Nephron progenitor cell (in vitro differentiated cells): ENCODE measurements around the gene WNT1.

ENCODE experiments used
- DNase-seq: peaks from one replicate; pipeline ENCODE4 v3.0.0; 2021
- H3K27ac Mint-ChIP-seq: 2 replicates; pipeline ENCODE4 v1.8.0; 2021; ENCODE audit warnings: mild to moderate bottlenecking, moderate library complexity, mixed read lengths
- H3K27me3 Mint-ChIP-seq: 2 replicates; pipeline ENCODE4 v1.8.0; 2021; ENCODE audit warnings: mild to moderate bottlenecking, low read depth, mixed read lengths; ENCODE audit not compliant: poor library complexity
- H3K36me3 Mint-ChIP-seq: 2 replicates; pipeline ENCODE4 v1.8.0; 2021; ENCODE audit warnings: low read depth, mixed read lengths
- H3K4me1 Mint-ChIP-seq: 2 replicates; pipeline ENCODE4 v1.8.0; 2021; ENCODE audit warnings: mixed read lengths
- H3K4me3 Mint-ChIP-seq: 2 replicates; pipeline ENCODE4 v1.8.0; 2021; ENCODE audit warnings: mild to moderate bottlenecking, moderate library complexity, mixed read lengths
- H3K9me3 Mint-ChIP-seq: 2 replicates; pipeline ENCODE4 v1.8.0; 2021; ENCODE audit warnings: mild to moderate bottlenecking, moderate library complexity, mixed read lengths
- TF ChIP-seq, protein P1 (sequence below): fragments of 200-600 bp; sonication (generic); IDR thresholded peaks from 2 replicates; pipeline ENCODE4 v1.5.0; 2021; ENCODE audit warnings: antibody characterized with exemption

Gene WNT1

GRCh38 chr12:48946943-48947342, 31.2 kb upstream of the WNT1 start:
- peaks cover 21% of the 10 kb centered on the region for H3K4me1 Mint-ChIP-seq
- H3K27me3 Mint-ChIP-seq = peaks cover 4% of the 10 kb centered on the region
- H3K4me3 Mint-ChIP-seq = no peak overlapping the region
- no peak for DNase-seq
- peaks cover 19% of the 10 kb centered on the region for H3K36me3 Mint-ChIP-seq
- TF ChIP-seq, protein P1, sequence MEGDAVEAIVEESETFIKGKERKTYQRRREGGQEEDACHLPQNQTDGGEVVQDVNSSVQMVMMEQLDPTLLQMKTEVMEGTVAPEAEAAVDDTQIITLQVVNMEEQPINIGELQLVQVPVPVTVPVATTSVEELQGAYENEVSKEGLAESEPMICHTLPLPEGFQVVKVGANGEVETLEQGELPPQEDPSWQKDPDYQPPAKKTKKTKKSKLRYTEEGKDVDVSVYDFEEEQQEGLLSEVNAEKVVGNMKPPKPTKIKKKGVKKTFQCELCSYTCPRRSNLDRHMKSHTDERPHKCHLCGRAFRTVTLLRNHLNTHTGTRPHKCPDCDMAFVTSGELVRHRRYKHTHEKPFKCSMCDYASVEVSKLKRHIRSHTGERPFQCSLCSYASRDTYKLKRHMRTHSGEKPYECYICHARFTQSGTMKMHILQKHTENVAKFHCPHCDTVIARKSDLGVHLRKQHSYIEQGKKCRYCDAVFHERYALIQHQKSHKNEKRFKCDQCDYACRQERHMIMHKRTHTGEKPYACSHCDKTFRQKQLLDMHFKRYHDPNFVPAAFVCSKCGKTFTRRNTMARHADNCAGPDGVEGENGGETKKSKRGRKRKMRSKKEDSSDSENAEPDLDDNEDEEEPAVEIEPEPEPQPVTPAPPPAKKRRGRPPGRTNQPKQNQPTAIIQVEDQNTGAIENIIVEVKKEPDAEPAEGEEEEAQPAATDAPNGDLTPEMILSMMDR = no peak
- peak overlapping the region; percentile 41 for H3K27ac Mint-ChIP-seq
- no peaks in the 10 kb centered on the region for H3K9me3 Mint-ChIP-seq

DNA sequence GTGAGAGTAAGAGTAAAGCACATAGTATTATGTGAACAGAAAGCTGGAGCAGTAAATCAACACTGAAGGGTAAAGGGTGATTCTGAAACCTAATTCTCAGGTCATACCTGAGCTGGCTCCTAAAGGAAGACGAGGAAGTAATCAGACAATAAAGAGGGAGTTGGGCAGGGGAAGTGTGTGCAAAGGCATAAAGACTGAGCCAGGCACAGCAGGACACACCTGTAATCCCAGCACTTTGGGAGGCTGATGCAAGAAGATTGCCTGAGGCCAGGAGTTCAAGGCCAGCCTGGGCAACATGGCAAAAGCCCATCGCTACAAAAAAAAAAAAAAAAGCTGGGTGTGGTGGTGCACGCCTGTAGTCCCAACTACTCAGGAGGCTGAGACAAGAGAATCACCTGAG, 30.4 kb upstream of the WNT1 start:
- peaks cover 27% of the 10 kb centered on the region for H3K36me3 Mint-ChIP-seq
- peak overlapping the region; percentile 8 for H3K27ac Mint-ChIP-seq
- peaks cover 4% of the 10 kb centered on the region for H3K27me3 Mint-ChIP-seq
- TF ChIP-seq, protein P1 = no peak
- H3K4me3 Mint-ChIP-seq = no peak overlapping the region
- H3K4me1 Mint-ChIP-seq = peaks cover 23% of the 10 kb centered on the region
- DNase-seq = no peak
- no peaks in the 10 kb centered on the region for H3K9me3 Mint-ChIP-seq

- Mint-ChIP-seq H3K36me3 (peaks cover 48% of the 10 kb centered on the region), H3K9me3 (no peaks in the 10 kb centered on the region), H3K27me3 (peaks cover under 1% of the 10 kb centered on the region), H3K4me3 (no peak overlapping the region), H3K4me1 (peaks cover 46% of the 10 kb centered on the region), H3K27ac (no peak overlapping the region)
- TF ChIP-seq, protein P1 = no peak
- no peak for DNase-seq
Measured at GRCh38 chr12:48952691-48953090, 25.4 kb upstream of the WNT1 start.

DNA sequence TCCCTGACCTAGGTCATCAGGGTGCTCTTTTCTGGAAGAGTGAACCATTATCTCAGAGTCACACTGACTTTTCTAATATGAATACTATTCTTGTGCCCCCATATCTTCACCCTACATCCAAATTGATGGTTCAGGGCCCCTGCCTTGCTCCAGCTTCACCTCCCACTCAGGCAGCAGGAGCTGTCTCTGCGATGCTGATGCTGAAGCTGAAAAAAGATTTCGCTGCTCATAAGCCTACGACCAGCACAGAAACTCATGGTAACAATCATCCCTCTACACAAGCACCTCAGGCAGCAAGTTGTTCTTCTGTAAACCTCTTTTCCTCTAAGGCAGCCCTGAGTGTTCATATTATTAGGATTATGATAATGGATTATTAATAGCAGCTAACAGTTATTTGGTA, 24.1 kb upstream of the WNT1 start:
- TF ChIP-seq, protein P1 = no peak
- DNase-seq = no peak
- Mint-ChIP-seq H3K9me3 (no peaks in the 10 kb centered on the region), H3K27me3 (no peaks in the 10 kb centered on the region), H3K27ac (peak overlapping the region; percentile 74), H3K36me3 (peaks cover 41% of the 10 kb centered on the region), H3K4me1 (peaks cover 53% of the 10 kb centered on the region), H3K4me3 (no peak overlapping the region)

DNA sequence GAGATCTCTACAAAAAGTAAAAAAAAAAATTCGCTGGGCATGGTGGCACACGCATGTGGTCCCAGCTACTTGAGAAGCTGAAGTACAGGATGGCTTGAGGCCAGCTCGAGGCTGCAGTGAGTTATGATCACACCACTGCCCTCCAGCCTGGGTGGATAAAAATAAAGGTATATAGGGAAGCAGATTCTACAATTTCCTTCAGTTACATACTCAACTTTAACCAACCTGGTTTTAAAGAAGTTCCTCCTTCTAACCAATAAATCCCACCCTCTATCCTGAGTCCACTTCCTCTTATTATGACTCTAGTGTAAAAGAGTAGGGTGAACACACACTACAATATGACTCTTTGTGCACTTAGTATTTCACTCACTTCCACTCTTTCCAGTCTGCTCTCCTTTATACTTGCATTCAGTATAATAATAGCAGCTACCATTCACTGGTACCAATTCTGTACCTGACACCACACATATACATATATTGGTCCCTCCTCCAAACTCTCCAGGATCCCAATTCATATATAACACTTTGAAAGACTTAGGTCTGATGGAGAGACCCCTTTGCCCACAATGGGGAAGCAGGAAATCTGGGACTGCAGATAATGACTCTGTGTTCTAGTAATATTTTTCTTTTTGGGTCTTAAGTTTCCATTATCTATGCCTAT, 23.2 kb upstream of the WNT1 start:
- TF ChIP-seq, protein P1 = no peak
- no peaks in the 10 kb centered on the region for H3K9me3 Mint-ChIP-seq
- H3K27ac Mint-ChIP-seq = no peak overlapping the region
- peaks cover 3% of the 10 kb centered on the region for H3K27me3 Mint-ChIP-seq
- H3K4me3 Mint-ChIP-seq = peak overlapping the region; percentile 99
- peaks cover 41% of the 10 kb centered on the region for H3K36me3 Mint-ChIP-seq
- DNase-seq = no peak
- H3K4me1 Mint-ChIP-seq = peaks cover 54% of the 10 kb centered on the region
